SJCRH30 (cell line): ENCODE measurements around the gene NOTCH3. TPM values are rescaled to one million over a fixed set of nuclear protein-coding genes. Genes with fewer than 3 reads are reported as not detected.

Source experiments
- DNase-seq, 2 experiments: peaks; one replicate each; pipeline ENCODE4 v3.0.0-alpha.2; 2015 to 2020
- H3K27ac ChIP-seq: fragments of 250-450 bp; sonication (Bioruptor Pico); 2 replicates; pipeline ENCODE4 v1.5.1; 2020; ENCODE audit warnings: mild to moderate bottlenecking, moderate library complexity
- H3K27me3 ChIP-seq: fragments of 250-450 bp; sonication (Bioruptor Pico); 2 replicates; pipeline ENCODE4 v1.5.1; 2020; ENCODE audit warnings: mild to moderate bottlenecking, moderate library complexity
- H3K36me3 ChIP-seq: fragments of 250-450 bp; sonication (Bioruptor Pico); 2 replicates; pipeline ENCODE4 v1.5.1; 2020; ENCODE audit warnings: mild to moderate bottlenecking, moderate library complexity
- H3K4me1 ChIP-seq: fragments of 250-450 bp; sonication (Bioruptor Pico); 2 replicates; pipeline ENCODE4 v1.5.1; 2020; ENCODE audit warnings: mild to moderate bottlenecking, moderate library complexity
- H3K4me3 ChIP-seq: fragments of 250-450 bp; sonication (Bioruptor Pico); 2 replicates; pipeline ENCODE4 v1.5.1; 2020; ENCODE audit warnings: mild to moderate bottlenecking, moderate library complexity
- H3K9me3 ChIP-seq: fragments of 250-450 bp; sonication (Bioruptor Pico); replicated peaks from 2 replicates; pipeline ENCODE4 v1.5.1; 2020; ENCODE audit warnings: mild to moderate bottlenecking, moderate library complexity
- total RNA-seq: library from RNA; depleted of rRNA; stranded (reverse); fragments of >200 nt; shearing (Covaris generic); gene quantifications from 2 replicates; pipeline ENCODE4 v1.2.3, GENCODE V29; 2014

Gene NOTCH3
- total RNA-seq, 1 experiment from 2014 or later = 43.7 TPM

GRCh38 chr19:15195371-15196334 lies 5.1 kb downstream of the NOTCH3 start:
- H3K4me3 ChIP-seq = peak overlapping the region; percentile 48
- H3K9me3 ChIP-seq = no peaks in the 10 kb centered on the region
- peak; percentile 76 for DNase-seq
- H3K36me3 ChIP-seq = peaks cover 7% of the 10 kb centered on the region
- peaks cover 15% of the 10 kb centered on the region for H3K4me1 ChIP-seq
- no peaks in the 10 kb centered on the region for H3K27me3 ChIP-seq
- H3K27ac ChIP-seq = no peak overlapping the region

GRCh38 chr19:15194938-15195337 lies 5.9 kb downstream of the NOTCH3 start:
- H3K36me3 ChIP-seq = peaks cover 8% of the 10 kb centered on the region
- H3K4me1 ChIP-seq = peaks cover 15% of the 10 kb centered on the region
- no peak overlapping the region for H3K27ac ChIP-seq
- no peak for DNase-seq
- H3K4me3 ChIP-seq = peak overlapping the region; percentile 48; the same call in 1 of the 2 replicates
- H3K27me3 ChIP-seq = no peaks in the 10 kb centered on the region
- H3K9me3 ChIP-seq = no peaks in the 10 kb centered on the region

- H3K36me3 ChIP-seq = peaks cover 26% of the 10 kb centered on the region
- H3K27me3 ChIP-seq = no peaks in the 10 kb centered on the region
- H3K9me3 ChIP-seq = no peaks in the 10 kb centered on the region
Observed at GRCh38 chr19:15191982-15192381, 8.8 kb downstream of the NOTCH3 start.

GRCh38 chr19:15191514-15191913 lies 9.3 kb downstream of the NOTCH3 start:
- Histone ChIP-seq H3K27ac (no peak overlapping the region), H3K27me3 (no peaks in the 10 kb centered on the region), H3K9me3 (no peaks in the 10 kb centered on the region), H3K4me1 (no peaks in the 10 kb centered on the region), H3K4me3 (no peak overlapping the region), H3K36me3 (peaks cover 31% of the 10 kb centered on the region)
- no peak for DNase-seq

More at GRCh38 chr19:15191982-15192381, 8.8 kb downstream of the NOTCH3 start:
- peaks cover 4% of the 10 kb centered on the region for H3K4me1 ChIP-seq
- H3K4me3 ChIP-seq = no peak overlapping the region
- no peak overlapping the region for H3K27ac ChIP-seq
- no peak for DNase-seq

- peaks cover 39% of the 10 kb centered on the region for H3K36me3 ChIP-seq
- no peaks in the 10 kb centered on the region for H3K27me3 ChIP-seq
- H3K4me1 ChIP-seq = no peaks in the 10 kb centered on the region
- no peak for DNase-seq
- H3K4me3 ChIP-seq = no peak overlapping the region
- H3K27ac ChIP-seq = no peak overlapping the region
- no peaks in the 10 kb centered on the region for H3K9me3 ChIP-seq
Observed at GRCh38 chr19:15188851-15189250, 11.9 kb downstream of the NOTCH3 start.

- Histone ChIP-seq H3K36me3 (peaks cover 42% of the 10 kb centered on the region), H3K27ac (no peak overlapping the region), H3K4me3 (no peak overlapping the region), H3K27me3 (no peaks in the 10 kb centered on the region), H3K9me3 (no peaks in the 10 kb centered on the region), H3K4me1 (no peaks in the 10 kb centered on the region)
- peak; percentile 61 to 62 for DNase-seq
Observed at GRCh38 chr19:15187026-15188007, 13.5 kb downstream of the NOTCH3 start.

- Histone ChIP-seq H3K9me3 (no peaks in the 10 kb centered on the region), H3K27me3 (no peaks in the 10 kb centered on the region), H3K27ac (no peak overlapping the region), H3K36me3 (peaks cover 52% of the 10 kb centered on the region), H3K4me3 (no peak overlapping the region), H3K4me1 (no peaks in the 10 kb centered on the region)
- DNase-seq = no peak
Observed at GRCh38 chr19:15185188-15185587, 15.6 kb downstream of the NOTCH3 start.

GRCh38 chr19:15184776-15185175 lies 16.0 kb downstream of the NOTCH3 start:
- Histone ChIP-seq H3K9me3 (no peaks in the 10 kb centered on the region), H3K27ac (no peak overlapping the region), H3K4me1 (no peaks in the 10 kb centered on the region), H3K36me3 (peaks cover 53% of the 10 kb centered on the region), H3K27me3 (no peaks in the 10 kb centered on the region), H3K4me3 (no peak overlapping the region)
- no peak for DNase-seq

- Histone ChIP-seq H3K4me1 (no peaks in the 10 kb centered on the region), H3K9me3 (no peaks in the 10 kb centered on the region), H3K27ac (no peak overlapping the region), H3K4me3 (no peak overlapping the region), H3K36me3 (peaks cover 53% of the 10 kb centered on the region), H3K27me3 (no peaks in the 10 kb centered on the region)
- DNase-seq = no peak
Observed at GRCh38 chr19:15181394-15181793, 19.4 kb downstream of the NOTCH3 start.

GRCh38 chr19:15180451-15181390 lies 20.1 kb downstream of the NOTCH3 start:
- Histone ChIP-seq H3K27ac (no peak overlapping the region), H3K9me3 (no peaks in the 10 kb centered on the region), H3K4me1 (no peaks in the 10 kb centered on the region), H3K27me3 (no peaks in the 10 kb centered on the region), H3K36me3 (peaks cover 52% of the 10 kb centered on the region), H3K4me3 (no peak overlapping the region)
- no peak for DNase-seq

GRCh38 chr19:15178629-15179308 lies 22.0 kb downstream of the NOTCH3 start:
- H3K27me3 ChIP-seq = no peaks in the 10 kb centered on the region
- no peaks in the 10 kb centered on the region for H3K9me3 ChIP-seq
- no peaks in the 10 kb centered on the region for H3K4me1 ChIP-seq
- H3K4me3 ChIP-seq = no peak overlapping the region
- no peak for DNase-seq
- H3K36me3 ChIP-seq = peaks cover 61% of the 10 kb centered on the region
- no peak overlapping the region for H3K27ac ChIP-seq

- Histone ChIP-seq H3K27ac (no peak overlapping the region), H3K27me3 (no peaks in the 10 kb centered on the region), H3K4me3 (no peak overlapping the region), H3K36me3 (peaks cover 62% of the 10 kb centered on the region), H3K9me3 (no peaks in the 10 kb centered on the region), H3K4me1 (no peaks in the 10 kb centered on the region)
- DNase-seq = no peak
Observed at GRCh38 chr19:15177269-15178116, 23.3 kb downstream of the NOTCH3 start.

- peaks cover 66% of the 10 kb centered on the region for H3K36me3 ChIP-seq
Observed at GRCh38 chr19:15175609-15176008, 25.2 kb downstream of the NOTCH3 start.

More at GRCh38 chr19:15175609-15176008, 25.2 kb downstream of the NOTCH3 start:
- H3K4me3 ChIP-seq = no peak overlapping the region
- H3K27me3 ChIP-seq = no peaks in the 10 kb centered on the region
- no peak overlapping the region for H3K27ac ChIP-seq
- DNase-seq = no peak
- H3K9me3 ChIP-seq = no peaks in the 10 kb centered on the region
- H3K4me1 ChIP-seq = no peaks in the 10 kb centered on the region
